H1 (cell line): ENCODE data around the gene GAMT. TPM values are rescaled to one million over a fixed set of nuclear protein-coding genes. Genes with fewer than 3 reads are reported as not detected.
A peak's percentile ranks its signal among the peaks of the same experiment; 100 is the strongest.

Experiments
- EP300 ChIP-seq, 2 experiments: IDR thresholded peaks; 1 replicate in 1 of 2; 2 replicates in 1 of 2; pipeline ENCODE4 v1.6.1; 2011 to 2012; ENCODE audit warnings: low read depth in 2 of 2, low read length in 2 of 2, mild to moderate bottlenecking in 2 of 2, borderline replicate concordance in 1 of 2, inconsistent platforms in 1 of 2, moderate library complexity in 1 of 2
- KDM5A ChIP-seq: fragments of 200-600 bp; IDR thresholded peaks from 2 replicates; pipeline ENCODE4 v1.7.1; 2012; ENCODE audit warnings: mild to moderate bottlenecking, low read length, inconsistent platforms, mixed read lengths
- NANOG ChIP-seq: IDR thresholded peaks from 2 replicates; pipeline ENCODE4 v1.6.1; 2011; ENCODE audit warnings: low read length, low read depth, mild to moderate bottlenecking, inconsistent platforms; ENCODE audit not compliant: insufficient read depth, poor library complexity, severe bottlenecking
- SIX5 ChIP-seq: IDR thresholded peaks from 2 replicates; pipeline ENCODE4 v1.6.1; 2011; ENCODE audit warnings: mild to moderate bottlenecking, low read depth, low read length
- SP1 ChIP-seq: IDR thresholded peaks from 2 replicates; pipeline ENCODE4 v1.6.1; 2011; ENCODE audit warnings: low read depth, low read length
- SUZ12 ChIP-seq: fragments of 200-600 bp; sonication (generic); IDR thresholded peaks from 2 replicates; pipeline ENCODE4 v1.6.1; 2012; ENCODE audit warnings: mild to moderate bottlenecking, inconsistent platforms, low read length, moderate library complexity, mixed read lengths
- TAF7 ChIP-seq: optimal IDR thresholded peaks from 2 replicates; pipeline ENCODE3; 2011; ENCODE audit warnings: low read depth, mild to moderate bottlenecking, inconsistent platforms, low read length, moderate library complexity, borderline replicate concordance
- TBP ChIP-seq: IDR thresholded peaks from 2 replicates; pipeline ENCODE4 v1.6.1; 2011; ENCODE audit warnings: low read depth, low read length, improper control_type of control experiment
- YY1 ChIP-seq: IDR thresholded peaks from 2 replicates; pipeline ENCODE4 v1.6.1; 2011; ENCODE audit warnings: low read depth, mild to moderate bottlenecking, low read length
- polyA plus RNA-seq, 7 experiments: library from polyadenylated mRNA; depleted of rRNA in 3 of 7; stranded (reverse) in 5 of 7; unstranded in 2 of 7; fragments of >200 nt in 5 of 7; fragments of 200-250 nt in 2 of 7; gene quantifications; 1 replicate in 5 of 7; 2 replicates in 1 of 7; 4 replicates in 1 of 7; pipeline versions ENCODE4 v1.2.1 to v1.2.3, GENCODE V29; 2011 to 2013; ENCODE audit warnings: missing spikeins in 2 of 7, mixed read lengths in 2 of 7
- total RNA-seq: library from RNA; stranded (reverse); fragmentation: NEBNext Ultra II Directional; extraction: Animal tissue kit (Norgen Biotek cat#: 25700); gene quantifications from 2 replicates; pipeline ENCODE4 v1.2.1, GENCODE V29; 2021
- TF ChIP-seq, protein P1 (sequence below): fragments of 300-600 bp; sonication (generic); IDR thresholded peaks from 2 replicates; pipeline ENCODE4 v1.7.1; 2012; ENCODE audit warnings: low read length, moderate library complexity, mild to moderate bottlenecking, inconsistent platforms; ENCODE audit not compliant: insufficient replicate concordance

The GAMT gene
- total and polyA plus RNA-seq, 2 of the 8 experiments (the other 6 are each of a cell fraction or from before 2014, with no cell fraction given), result 17.2 to 35.6 TPM

DNA sequence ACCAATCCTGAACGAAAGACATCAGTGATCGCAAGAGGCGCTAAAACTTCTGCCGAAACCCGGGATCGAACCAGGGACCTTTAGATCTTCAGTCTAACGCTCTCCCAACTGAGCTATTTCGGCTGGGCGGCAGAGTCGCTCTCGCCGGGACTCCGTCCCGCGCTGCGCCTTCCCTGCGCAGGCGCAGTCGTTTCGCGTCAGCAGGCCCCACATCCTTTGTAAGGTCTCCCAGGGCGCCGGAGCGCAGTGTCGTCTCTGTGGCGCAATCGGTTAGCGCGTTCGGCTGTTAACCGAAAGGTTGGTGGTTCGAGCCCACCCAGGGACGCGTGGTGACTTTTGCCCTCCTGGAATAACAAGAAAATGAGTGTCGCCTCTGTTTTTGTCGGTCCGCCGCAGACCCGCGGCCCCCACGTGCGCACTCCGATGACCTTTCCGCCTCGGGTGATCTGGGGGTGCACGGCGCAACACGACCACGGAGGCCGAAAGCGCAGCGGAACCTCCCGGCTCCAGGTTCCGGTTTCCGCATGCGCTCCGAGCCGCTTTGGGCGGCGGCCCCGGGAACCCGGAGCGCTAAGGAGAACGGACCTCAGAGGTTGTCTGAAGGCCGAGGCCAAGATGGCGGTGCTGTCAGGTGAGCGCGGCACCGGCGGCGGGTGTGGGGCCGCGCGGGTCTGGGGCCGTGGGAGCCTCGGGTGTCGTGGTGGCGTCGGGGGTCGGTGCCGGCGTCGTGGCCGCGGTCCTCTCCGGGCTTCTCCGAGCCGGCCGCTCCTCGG lies 17.8 kb downstream of the GAMT start, which contains the start of gene NDUFS7 (continued):
- TF ChIP-seq, protein P1, sequence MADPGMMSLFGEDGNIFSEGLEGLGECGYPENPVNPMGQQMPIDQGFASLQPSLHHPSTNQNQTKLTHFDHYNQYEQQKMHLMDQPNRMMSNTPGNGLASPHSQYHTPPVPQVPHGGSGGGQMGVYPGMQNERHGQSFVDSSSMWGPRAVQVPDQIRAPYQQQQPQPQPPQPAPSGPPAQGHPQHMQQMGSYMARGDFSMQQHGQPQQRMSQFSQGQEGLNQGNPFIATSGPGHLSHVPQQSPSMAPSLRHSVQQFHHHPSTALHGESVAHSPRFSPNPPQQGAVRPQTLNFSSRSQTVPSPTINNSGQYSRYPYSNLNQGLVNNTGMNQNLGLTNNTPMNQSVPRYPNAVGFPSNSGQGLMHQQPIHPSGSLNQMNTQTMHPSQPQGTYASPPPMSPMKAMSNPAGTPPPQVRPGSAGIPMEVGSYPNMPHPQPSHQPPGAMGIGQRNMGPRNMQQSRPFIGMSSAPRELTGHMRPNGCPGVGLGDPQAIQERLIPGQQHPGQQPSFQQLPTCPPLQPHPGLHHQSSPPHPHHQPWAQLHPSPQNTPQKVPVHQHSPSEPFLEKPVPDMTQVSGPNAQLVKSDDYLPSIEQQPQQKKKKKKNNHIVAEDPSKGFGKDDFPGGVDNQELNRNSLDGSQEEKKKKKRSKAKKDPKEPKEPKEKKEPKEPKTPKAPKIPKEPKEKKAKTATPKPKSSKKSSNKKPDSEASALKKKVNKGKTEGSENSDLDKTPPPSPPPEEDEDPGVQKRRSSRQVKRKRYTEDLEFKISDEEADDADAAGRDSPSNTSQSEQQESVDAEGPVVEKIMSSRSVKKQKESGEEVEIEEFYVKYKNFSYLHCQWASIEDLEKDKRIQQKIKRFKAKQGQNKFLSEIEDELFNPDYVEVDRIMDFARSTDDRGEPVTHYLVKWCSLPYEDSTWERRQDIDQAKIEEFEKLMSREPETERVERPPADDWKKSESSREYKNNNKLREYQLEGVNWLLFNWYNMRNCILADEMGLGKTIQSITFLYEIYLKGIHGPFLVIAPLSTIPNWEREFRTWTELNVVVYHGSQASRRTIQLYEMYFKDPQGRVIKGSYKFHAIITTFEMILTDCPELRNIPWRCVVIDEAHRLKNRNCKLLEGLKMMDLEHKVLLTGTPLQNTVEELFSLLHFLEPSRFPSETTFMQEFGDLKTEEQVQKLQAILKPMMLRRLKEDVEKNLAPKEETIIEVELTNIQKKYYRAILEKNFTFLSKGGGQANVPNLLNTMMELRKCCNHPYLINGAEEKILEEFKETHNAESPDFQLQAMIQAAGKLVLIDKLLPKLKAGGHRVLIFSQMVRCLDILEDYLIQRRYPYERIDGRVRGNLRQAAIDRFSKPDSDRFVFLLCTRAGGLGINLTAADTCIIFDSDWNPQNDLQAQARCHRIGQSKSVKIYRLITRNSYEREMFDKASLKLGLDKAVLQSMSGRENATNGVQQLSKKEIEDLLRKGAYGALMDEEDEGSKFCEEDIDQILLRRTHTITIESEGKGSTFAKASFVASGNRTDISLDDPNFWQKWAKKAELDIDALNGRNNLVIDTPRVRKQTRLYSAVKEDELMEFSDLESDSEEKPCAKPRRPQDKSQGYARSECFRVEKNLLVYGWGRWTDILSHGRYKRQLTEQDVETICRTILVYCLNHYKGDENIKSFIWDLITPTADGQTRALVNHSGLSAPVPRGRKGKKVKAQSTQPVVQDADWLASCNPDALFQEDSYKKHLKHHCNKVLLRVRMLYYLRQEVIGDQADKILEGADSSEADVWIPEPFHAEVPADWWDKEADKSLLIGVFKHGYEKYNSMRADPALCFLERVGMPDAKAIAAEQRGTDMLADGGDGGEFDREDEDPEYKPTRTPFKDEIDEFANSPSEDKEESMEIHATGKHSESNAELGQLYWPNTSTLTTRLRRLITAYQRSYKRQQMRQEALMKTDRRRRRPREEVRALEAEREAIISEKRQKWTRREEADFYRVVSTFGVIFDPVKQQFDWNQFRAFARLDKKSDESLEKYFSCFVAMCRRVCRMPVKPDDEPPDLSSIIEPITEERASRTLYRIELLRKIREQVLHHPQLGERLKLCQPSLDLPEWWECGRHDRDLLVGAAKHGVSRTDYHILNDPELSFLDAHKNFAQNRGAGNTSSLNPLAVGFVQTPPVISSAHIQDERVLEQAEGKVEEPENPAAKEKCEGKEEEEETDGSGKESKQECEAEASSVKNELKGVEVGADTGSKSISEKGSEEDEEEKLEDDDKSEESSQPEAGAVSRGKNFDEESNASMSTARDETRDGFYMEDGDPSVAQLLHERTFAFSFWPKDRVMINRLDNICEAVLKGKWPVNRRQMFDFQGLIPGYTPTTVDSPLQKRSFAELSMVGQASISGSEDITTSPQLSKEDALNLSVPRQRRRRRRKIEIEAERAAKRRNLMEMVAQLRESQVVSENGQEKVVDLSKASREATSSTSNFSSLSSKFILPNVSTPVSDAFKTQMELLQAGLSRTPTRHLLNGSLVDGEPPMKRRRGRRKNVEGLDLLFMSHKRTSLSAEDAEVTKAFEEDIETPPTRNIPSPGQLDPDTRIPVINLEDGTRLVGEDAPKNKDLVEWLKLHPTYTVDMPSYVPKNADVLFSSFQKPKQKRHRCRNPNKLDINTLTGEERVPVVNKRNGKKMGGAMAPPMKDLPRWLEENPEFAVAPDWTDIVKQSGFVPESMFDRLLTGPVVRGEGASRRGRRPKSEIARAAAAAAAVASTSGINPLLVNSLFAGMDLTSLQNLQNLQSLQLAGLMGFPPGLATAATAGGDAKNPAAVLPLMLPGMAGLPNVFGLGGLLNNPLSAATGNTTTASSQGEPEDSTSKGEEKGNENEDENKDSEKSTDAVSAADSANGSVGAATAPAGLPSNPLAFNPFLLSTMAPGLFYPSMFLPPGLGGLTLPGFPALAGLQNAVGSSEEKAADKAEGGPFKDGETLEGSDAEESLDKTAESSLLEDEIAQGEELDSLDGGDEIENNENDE, result no peak
- TF ChIP-seq TBP (peak; percentile 99), KDM5A (peak; percentile 98), YY1 (peak; percentile 97), SIX5 (peak; percentile 49; the same call in 1 of the 2 replicates), TAF7 (peak; percentile 77), SP1 (peak; percentile 71), NANOG (no peak), SUZ12 (no peak), EP300 (IDR thresholded peaks at IDR 0.05; ENCODE audit: borderline replicate concordance in 1 of 2, low read depth in 2 of 2, low read length in 2 of 2) (peak; percentile 43 to 91)
